Endothelial cell of hepatic sinusoid (primary cell): ENCODE measurements around the gene PPTC7.
"Not testable (repeated sequence)": the region's sequence is repeated elsewhere in the genome, so short reads cannot be mapped to it uniquely, and the experiment has no call there.

Experiments
- in situ Hi-C: cut with HindIII; loops from 2 replicates; pipeline ENCODE4 v1.10.0; 2017; ENCODE audit warnings: low sequenced_read_pairs

PPTC7 gene

DNA sequence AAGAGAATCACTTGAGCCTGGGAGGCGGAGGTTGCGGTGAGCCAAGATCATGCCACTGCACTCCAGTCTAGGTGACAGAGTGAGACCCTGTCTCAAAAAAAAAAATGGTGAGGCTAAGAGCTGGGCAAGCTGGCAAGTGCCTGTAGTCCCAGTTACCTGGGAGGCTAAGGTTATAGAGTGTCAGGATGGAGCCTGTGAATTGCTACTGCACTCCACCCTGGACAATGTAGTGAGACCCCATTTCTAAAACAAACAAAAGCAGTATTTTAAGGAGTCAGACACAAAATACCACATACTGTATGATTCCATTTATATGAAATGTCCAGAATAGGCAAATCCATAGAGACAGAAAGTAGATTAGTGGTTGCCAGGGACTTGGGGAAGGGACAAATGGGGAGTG, 4.0 kb upstream of the PPTC7 start:
- in situ Hi-C loops, result not testable (repeated sequence)

DNA sequence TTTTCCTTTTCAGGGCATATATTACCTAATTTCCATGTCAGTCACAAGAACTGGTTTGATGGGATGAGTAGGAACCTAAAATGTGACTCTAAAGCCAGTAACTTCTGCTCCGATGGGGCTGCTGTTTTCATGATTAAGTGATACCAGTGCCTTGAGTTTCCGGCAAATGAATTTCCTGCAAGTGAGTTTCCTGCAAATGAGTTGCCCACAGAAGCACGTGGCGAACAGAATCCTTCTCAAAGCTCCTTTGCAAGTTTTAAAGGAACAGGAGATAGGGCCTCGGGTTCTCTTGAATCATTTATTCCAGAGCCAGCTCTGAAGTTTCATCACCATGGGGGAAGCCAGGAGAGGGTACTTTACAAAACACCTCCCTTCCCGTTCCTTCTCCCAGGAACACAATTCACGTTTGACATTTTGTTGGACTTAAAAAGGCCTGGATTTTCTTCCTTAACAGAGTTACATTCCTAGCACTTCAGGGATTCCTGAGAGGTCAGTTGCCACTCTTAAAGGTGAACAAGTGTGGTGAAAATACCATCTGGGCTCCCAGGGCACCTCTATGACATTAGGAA, 2.2 kb upstream of the PPTC7 start:
- in situ Hi-C loops, result no loop called here

DNA sequence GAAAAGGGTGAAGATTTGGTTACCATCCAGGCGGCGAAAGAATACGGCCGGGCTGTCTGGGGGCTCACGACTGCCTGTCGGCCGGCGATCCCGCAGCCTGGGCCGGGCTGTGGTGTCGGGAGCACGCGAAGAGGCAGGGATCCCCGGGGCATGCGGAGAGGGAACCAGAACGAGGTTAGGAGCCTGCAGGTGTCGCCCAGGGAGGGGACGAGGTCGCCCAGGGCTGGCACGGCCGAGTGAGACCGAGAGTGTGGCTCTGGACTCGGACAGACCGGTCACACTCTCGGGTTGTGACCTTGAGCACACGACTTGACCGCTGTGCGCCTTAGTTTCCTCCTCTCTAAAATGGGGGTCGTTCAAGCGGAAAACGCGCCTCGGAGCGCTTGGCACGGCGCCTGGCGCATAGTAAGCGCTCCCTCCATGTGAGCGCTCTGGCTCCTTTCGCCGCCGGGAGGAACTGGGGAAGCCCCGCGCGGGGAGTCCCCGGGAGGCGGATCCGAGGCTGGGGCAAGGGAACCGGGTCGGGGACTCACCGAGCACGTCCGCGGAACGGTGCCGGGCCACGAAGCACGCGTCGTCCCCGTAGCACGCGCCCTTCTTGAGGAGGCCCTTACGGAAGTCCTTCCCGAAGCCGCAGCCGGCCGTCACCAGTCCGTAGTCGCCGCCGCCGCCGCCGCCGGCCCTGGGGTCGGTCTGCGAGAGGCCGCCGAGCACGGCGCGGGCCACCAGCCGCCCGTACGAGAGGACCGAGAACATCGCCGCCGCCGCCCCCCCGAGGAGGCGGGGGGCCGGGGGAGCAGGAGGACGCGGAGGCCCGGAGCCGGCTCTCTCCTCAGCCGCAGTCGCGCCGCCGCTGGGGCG, 612 bp downstream of the PPTC7 start:
- in situ Hi-C loops, result no loop called here

DNA sequence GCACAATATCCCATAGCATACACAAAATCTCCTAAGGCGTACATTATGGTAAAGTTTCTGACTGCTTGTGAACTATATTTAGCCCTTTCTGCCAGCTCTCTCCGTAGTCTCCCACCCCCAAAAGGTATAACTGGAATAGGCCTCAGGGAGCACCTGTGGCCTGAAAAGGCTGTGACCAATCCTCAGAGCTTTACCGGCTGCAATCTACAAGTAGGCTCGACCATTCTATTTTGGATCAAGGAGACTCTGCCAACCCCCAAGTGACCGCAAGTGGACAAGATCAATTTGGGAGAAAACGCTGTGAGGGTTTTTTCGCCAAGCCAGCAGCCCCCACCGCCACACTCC, 1.2 kb downstream of the PPTC7 start:
- in situ Hi-C loops, result no loop called here

DNA sequence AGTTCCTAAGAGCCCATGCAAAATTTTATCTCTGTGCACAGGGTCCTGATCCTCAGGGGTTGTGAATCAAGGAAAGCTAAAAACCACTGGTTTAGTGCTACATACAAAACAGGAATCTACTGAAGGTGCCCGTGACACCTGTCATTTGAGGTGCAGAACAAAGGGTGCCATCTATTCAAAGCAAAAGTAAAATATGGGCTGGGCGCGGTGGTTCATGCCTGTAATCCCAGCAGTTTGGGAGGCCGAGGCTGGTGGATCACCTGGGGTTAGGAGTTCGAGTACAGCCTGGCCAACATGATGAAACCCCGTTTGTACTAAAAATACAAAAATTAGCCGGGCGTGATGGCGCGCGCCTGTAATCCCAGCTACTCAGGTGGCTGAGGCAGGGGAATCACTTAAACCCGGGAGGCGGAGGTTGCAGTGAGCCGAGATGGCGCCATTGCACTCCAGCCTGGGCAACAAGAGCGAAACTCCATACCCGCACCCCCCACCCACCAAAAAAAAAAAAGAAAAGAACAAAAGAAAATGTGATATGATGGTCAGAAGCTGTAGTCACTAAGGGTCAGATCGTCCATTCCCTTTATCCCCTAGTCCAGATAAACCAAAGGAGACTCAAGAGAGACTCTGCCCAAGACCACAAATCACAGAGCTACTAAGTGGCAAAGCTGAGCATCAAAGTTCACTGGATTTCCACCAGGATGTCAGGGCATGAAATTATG, 3.4 kb downstream of the PPTC7 start:
- in situ Hi-C loops, result no loop called here

DNA sequence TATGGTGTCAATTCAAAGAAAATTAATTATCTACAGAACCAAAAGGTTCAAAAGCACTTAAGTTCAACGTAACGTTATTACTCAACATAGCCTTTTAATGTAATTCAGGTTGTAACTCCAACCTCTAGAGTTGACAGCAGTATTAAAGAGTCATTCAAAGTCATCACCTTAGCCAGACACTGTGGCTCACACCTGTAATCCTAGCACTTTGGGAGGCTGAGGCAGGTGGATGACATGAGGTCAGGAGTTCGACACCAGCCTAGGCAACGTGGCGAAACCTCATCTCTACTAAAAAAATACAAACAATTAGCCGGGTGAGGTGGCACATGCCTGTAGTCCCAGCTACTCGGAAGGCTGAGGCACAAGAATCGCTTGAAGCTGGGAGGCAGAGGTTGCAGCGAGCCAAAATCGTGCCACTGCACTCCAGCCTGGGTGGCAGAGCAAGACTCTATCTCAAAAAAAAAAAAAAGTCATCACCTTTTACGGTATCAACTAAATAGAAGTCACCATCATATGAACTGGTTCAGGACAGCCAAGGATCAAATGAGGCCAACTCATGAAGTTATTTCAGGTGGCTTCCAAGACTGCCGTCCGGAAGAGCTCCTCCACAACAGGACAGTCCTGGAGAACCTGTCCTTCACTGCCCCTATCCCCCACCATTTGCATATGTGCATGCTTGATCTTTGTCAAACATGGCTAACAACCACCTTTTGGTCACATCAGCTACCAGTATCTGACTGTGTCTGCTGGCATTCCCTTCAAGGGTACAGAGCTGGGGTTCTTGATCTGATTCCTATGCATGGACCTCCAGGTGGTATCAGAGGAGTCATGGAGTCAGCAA, 4.2 kb downstream of the PPTC7 start:
- in situ Hi-C loops, result no loop called here

DNA sequence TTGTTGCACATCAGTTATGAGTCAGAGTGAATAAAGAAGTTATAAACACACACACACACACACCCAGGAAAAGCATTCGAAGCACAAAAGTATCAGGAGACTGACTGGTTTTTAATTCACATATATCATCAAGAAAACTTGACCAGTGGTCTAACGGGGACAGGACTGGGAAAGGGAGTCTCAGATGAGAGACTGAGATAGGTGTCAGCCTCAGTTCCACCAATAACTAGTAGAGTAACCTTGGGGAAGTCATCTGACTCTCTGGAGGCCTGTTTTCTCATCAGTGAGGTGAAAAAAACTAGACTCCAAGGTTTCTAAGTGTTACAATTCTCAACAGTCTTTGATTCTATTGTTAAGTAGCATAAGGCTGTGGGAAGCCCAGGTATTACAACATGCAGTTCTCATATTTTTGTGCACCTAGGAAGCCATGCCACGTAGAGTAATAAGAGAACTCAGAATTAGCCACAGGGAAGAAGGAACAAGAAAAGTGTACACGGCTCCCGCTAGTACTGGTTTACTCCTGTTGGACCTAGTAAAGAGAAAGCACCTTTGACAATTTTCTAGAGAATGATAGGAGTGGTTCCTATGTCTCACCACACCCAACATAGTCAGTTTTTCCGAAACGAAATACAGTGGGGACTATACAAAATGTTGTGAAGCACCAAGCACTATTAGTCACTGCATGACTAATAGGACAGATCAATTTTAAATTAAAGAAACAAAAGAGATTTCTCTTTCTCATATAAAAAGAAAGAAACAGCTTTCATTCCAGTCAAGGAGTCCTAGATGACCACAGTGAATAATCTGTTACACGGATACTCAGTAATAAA, 5.0 kb downstream of the PPTC7 start:
- in situ Hi-C loops, result no loop called here

DNA sequence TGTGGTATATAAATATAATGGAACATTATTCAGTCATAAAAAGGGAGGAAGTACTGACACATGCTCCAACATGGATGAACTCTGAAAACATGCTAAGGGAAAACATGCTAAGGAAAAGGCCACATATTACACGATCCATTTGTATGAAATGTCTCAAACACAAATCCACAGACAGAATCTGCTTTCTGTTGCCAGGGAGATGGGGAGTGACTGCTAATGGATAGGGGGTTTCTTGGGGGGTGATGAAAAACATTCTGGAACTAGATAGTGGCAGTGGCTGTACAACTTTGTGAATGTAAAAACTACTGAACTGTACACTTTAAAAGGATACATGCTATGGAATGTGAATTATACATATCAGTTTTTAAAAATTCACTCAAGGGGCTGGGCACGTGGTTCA, 6.6 kb downstream of the PPTC7 start:
- in situ Hi-C loops, result no loop called here

DNA sequence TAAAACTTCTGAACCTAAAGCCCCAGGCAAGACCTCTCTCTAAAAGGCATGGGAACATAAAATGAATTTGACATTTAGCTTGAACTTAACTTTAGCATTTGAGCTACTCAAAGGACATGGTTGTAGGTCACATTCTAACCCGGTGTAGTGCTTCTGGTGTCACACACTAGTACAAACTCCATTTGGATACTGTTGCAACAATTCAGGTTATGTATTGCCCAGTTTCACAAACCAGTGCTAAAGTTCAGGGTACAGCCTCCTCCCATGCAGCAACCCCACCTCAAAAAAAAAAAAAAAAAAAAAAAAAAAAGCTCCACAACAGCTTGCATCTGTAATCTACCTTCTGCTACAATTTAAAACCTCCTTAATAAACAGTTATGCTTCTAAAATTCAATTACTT, 7.8 kb downstream of the PPTC7 start:
- in situ Hi-C loops, result no loop called here

DNA sequence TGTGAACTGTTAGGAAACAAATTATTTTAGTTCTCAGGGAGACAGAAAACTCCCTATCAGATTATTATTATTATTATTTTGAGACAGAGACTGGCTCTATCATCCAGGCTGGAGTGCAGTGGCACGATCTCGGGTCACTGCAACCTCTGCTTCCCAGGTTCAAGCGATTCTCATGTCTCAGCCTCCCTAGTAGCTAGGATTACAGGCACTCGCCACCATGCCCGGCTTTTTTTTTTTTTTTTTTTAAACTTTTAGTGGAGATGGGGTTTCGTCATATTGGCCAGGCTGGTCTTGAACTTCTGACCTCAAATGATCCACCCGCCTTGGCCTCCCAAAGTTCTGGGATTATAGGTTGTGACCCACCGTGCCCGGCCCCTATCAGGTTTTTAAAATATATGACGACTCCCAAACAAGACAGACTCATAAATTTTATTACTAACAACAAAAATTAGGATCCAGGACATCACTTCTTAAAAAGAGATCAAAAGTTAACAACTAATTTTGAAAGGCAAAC, 8.3 kb downstream of the PPTC7 start:
- in situ Hi-C loops, result not testable (repeated sequence)

DNA sequence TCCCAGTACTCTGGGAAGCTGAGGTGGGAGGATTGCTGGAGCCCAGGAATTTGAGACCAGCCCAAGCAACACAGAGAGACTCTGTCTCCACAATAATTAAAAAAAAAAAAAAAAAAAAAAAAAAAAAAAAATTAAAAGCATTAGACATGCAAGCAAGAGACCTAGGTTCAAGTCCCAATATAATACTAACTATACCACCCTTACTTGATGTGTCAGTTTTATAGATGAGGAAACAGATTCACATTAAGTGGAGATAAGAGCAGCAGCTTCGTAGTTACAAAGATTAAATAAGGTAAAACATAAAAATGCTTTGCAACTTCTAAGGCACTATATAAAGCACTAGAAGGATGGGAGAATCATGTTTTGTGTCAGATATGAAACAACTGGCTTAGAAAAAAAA, 9.1 kb downstream of the PPTC7 start:
- in situ Hi-C loops, result no loop called here

DNA sequence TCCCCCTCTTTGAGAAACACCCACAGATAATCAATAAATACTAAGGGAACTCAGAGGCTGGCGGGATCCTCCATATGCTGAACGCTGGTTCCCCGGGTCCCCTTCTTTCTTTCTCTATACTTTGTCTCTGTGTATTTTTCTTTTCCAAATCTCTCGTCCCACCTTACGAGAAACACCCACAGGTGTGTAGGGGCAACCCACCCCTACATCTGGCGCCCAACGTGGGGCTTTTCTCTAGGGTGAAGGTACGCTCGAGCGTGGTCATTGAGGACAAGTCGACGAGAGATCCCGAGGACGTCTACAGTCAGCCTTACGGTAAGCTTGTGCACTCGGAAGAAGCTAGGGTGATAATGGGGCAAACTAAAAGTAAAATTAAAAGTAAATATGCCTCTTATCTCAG, 12.3 kb downstream of the PPTC7 start:
- in situ Hi-C loops, result not testable (repeated sequence)

DNA sequence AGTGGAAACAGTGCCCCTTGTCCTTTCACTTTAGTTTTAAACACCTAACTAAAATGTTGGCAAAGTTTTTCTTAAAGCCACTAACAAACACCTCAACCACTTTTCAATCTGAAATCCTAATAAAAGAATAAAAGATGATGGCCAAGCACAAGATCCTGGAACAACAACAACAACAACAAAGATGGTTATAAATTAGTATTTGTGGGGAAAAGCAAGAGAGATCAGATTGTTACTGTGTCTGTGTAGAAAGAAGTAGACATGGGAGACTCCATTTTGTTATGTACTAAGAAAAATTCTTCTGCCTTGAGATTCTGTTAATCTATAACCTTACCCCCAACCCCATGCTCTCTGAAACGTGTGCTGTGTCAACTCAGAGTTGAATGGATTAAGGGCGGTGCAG, 13.3 kb downstream of the PPTC7 start:
- in situ Hi-C loops, result not testable (repeated sequence)

DNA sequence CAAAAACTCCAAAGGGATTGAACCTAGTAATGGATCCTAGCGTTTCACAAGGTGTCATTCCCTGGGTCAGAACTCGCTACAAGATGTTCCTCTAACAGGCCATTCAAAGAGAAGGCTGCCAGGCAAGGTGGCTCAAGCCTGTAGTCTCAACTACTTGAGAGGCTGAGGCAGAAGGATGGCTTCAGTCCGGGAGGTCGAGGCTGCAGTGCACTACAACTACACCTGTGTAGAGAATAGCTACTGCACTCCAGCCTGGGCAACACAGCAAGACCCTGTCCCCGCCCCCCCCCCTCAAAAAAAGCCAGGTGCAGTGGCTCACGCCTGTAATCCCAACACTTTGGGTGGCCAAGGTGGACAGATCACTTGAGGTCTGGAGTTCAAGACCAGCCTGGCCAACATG, 14.4 kb downstream of the PPTC7 start:
- in situ Hi-C loops, result no loop called here

DNA sequence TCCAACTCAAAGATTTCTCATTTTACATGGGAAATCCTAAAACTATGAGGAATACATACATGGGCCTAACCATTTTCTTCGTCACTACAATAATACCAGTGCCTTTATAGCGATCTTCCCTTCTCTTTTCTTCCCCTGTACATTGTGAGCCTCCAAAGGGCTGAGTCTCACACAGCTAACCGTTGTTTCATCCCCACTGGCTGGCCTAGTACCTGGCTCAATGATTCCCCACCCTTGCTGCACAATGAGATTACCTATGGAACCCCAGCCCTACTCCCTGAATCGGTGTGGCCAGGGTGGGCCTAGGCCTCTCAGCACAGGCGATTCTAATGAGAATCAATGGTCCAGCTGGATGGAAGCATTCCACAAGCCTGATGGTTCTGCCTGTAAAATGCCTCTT, 16.1 kb downstream of the PPTC7 start:
- in situ Hi-C loops, result no loop called here

DNA sequence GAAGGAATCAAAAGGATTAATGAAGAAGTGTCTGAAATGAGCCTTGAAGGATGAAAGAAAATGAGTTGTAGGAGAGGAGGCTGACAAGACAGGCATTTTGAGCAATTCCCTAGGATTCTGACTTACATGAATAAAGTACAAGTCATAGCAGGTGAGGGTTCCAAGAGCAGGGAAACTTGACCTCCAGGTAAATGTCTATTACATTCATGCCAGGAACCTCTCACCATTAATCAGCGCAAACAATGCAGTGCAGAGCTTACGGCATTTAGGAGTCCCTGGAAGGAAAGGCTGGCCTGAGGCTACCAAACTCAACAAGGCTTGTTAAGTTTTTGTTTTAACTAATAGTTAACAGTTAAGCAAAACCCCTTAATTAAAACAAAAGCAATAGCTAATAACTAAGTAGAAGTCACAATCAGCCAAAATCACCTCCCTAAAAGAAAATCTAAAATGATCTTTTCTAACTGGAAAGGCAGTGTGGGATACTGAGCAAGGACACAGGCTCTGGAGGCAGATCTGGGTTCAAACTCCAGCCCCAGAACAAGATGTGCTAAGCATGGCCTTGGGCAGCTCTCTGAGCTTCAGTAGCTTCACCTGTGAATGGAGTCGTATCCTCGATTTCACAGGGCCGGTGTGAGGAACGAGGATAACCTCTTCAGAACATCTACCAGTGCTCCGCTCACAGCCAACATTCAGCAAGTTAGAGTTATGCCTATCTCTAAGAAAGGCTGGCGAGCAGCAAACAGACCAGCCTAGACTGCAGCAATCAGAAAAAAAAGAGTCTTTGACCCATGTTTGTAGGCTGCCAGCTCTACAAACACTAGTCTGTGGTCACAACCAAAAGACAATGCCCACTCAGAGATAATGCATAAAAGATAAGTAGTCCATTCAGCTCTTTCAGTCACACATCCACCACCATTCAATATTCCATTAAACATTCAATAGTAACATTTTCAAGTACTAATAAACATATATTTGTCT, 16.9 kb downstream of the PPTC7 start:
- in situ Hi-C loops, result no loop called here

DNA sequence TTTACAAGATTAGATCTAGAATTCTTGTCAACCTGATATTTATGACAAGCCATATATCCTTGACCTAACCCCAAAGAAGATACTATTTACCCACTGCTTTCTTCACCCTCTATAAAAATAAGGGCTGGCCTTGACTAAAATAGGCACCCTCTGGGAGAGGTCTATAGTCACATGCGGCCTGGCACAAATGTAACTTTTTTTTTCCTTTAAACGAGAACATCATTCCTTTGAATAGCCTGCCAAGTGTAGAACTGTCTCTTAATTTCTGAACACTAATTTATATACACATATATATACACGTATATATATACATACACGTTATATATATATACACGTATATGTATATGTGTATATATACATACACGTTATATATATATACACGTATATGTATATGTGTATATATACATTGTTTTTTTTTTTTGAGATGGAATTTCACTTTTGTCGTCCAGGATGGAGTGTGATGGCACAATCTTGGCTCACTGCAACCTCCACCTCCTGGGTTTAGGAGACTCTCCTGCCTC, 18.6 kb downstream of the PPTC7 start:
- in situ Hi-C loops, result no loop called here

DNA sequence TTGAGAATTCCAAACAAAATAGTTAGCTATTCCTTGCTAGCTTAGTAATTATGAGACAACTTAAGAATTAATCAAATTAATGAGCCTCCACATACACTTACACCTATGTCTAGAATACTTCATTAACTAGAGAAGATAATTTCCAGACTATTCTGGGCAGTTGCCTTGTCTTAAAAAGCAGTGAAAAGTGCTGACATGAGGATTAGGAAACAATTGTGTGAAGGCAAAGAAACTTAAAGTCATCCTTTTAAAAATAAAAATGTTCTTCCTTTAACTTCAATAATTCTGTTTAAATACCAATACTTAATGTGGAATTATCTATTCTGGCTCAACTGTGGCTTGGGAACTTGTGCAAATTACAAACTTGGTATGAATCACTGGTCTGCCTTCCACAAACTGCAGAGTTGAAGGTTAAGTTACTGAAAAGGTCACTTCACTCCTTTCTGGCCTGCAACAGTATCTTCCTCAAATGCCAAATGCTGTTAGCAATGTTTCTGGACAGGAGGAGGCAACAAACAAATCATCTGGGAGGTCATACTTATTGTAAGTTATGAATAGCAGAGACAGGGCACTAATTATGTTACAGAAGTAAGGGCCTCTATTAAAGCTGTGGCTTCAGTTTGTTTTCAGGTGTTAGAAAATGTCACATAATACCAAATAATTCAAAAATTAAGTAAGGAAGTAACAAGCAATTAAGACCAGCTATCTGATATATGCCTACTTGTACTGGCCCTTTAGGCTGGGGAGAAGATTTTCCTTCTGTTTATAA, 19.2 kb downstream of the PPTC7 start:
- in situ Hi-C loops, result no loop called here
